Right cardiac atrium (tissue), 5 donors: ENCODE measurements around the gene CFAP61. TPM values are rescaled to one million over a fixed set of nuclear protein-coding genes. Genes with fewer than 3 reads are reported as not detected.
A peak's percentile ranks its signal among the peaks of the same experiment; 100 is the strongest.

Source experiments
- ATAC-seq, 2 donors: fragments of 200-7000 bp; cut with Tn5 transposase; one replicate each; pipeline versions ENCODE4 v1.8.0 to v1.9.1; 2020; ENCODE audit warnings: moderate library complexity in 2 of 2, mild to moderate bottlenecking in 1 of 2
- DNase-seq, 3 donors: peaks; one replicate each; pipeline ENCODE4 v3.0.0-alpha.2; 2020
- H3K27ac ChIP-seq: one replicate; pipeline ENCODE4 v1.5.1; 2013; ENCODE audit warnings: mild to moderate bottlenecking, low read length, control low read depth, moderate library complexity
- H3K27me3 ChIP-seq: one replicate; pipeline ENCODE4 v1.6.1; 2013; ENCODE audit not compliant: control insufficient read depth, insufficient read depth
- H3K4me1 ChIP-seq: one replicate; pipeline ENCODE4 v1.6.1; 2013; ENCODE audit warnings: low read length; ENCODE audit not compliant: control insufficient read depth, insufficient read depth
- H3K4me3 ChIP-seq: one replicate; pipeline ENCODE4 v1.5.1; 2013; ENCODE audit warnings: low read length, control low read depth
- H3K9me3 ChIP-seq: one replicate; pipeline ENCODE4 v1.6.1; 2013; ENCODE audit warnings: low read length; ENCODE audit not compliant: control insufficient read depth
- WGBS: extraction: QIAGEN DNeasy Blood & Tissue Kit; methylation state at CpG from one replicate; pipeline ENCODE4 v1.1.7; 2013; 5-methylcytosine and 5-hydroxymethylcytosine counted together
- intact Hi-C, 4 donors: fragments of 100-400 bp; cut with DNase I; formaldehyde crosslinking; loops; one replicate each; pipeline versions ENCODE4 v1.11.0 to v1.14.0; 2022 to 2023
- polyA plus RNA-seq: library from polyadenylated mRNA; stranded (reverse); fragments of 200-250 nt; gene quantifications from one replicate; pipeline ENCODE4 v1.2.3, GENCODE V29; 2013
- total RNA-seq, 4 donors: library from RNA; stranded (reverse); fragmentation: NEBNext Ultra II Directional; extraction: Animal tissue kit (Norgen Biotek cat#: 25700); gene quantifications; one replicate each; pipeline ENCODE4 v1.2.1, GENCODE V29; 2021
- donor health status: healthy with polysubstance abuse.
- donor health status: DM: no; HTN: yes; CAD: no.
- donor health status: DM: no; HTN: no; CAD: no.
- donor health status: DM: no; HTN: yes; CAD: no; lungs with severe emphysema.
- donor health status: DM: yes; HTN: yes; CAD: no.

CFAP61 gene
- total and polyA plus RNA-seq, 5 donors: 0.11 to 2.4 (median 0.74) TPM; not detected in 1

DNA sequence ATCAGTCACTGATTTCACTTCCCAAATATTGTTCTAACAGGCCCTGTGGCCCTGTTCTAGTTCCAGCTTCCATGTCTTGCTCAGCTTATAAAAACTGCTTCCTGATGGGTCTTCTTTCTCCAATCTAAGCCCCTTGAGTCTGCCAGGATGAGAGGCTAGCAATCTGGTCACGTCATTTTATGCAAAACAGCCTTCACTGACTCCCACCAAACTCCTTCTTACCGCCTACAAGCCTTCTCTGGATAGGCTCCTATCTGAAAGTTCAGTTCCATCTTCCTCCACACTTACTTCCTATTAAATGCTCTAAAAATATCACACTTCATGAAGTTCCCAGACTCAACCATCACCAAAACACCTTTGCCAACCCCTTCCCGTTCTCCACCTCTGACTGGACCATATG lies 15.6 kb upstream of the CFAP61 start:
- H3K27me3 ChIP-seq: no peaks in the 10 kb centered on the region
- ATAC-seq (no peak), DNase-seq (no peak)
- no peaks in the 10 kb centered on the region for H3K4me1 ChIP-seq
- H3K4me3 ChIP-seq: no peak overlapping the region
- no peak overlapping the region for H3K27ac ChIP-seq
- H3K9me3 ChIP-seq: no peaks in the 10 kb centered on the region
- 80% methylated on average over 3 of the region's 3 CpGs for WGBS
- intact Hi-C loops: no loop called here

DNA sequence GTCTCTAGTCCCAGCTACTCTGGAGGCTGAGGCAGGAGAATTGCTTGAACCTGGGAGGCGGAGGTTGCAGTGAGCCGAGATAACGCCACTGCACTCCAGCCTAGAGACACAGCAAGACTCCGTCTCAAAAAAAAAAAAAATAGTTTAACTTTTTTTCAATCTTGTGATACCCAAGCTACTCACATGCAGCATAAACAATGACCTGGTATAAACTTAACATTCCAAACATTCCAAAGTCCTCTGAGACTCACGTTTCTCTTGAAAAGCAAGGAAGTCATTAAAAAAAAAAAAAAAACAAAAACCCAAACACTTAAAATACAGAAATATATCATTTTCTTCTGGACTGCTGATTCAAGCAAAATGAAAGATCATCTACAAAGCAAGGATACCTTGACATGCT lies 14.4 kb upstream of the CFAP61 start:
- Histone ChIP-seq H3K9me3 (no peaks in the 10 kb centered on the region), H3K4me3 (no peak overlapping the region), H3K27me3 (no peaks in the 10 kb centered on the region), H3K4me1 (no peaks in the 10 kb centered on the region), H3K27ac (no peak overlapping the region)
- WGBS: 66% methylated on average over 5 of the region's 5 CpGs
- no peak for DNase-seq
- intact Hi-C loops: no loop called here
- ATAC-seq: no peak

DNA sequence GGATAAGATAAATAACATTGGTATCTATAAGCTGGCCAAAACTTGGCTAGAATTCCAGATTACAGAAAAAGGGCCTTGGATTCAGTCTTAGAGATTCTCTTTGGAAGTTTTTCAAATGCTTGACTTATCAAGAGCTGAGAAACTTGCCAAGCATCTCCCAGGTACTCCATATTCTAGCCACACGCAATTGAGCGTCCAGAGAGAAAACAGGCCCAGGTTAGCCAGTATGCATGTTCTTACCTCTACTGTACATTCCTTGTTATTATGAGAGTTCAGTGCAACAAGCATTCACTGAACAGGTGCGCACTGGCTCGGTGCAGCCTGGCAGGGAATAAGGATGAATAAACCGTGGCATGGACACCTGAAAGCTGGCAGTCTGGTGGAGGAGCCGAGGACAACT lies 13.7 kb upstream of the CFAP61 start:
- WGBS: 91% methylated on average over 6 of the region's 6 CpGs
- Histone ChIP-seq H3K4me3 (no peak overlapping the region), H3K4me1 (no peaks in the 10 kb centered on the region), H3K27me3 (no peaks in the 10 kb centered on the region), H3K9me3 (no peaks in the 10 kb centered on the region), H3K27ac (no peak overlapping the region)
- intact Hi-C loops: no loop called here
- DNase-seq: no peak
- ATAC-seq: no peak

DNA sequence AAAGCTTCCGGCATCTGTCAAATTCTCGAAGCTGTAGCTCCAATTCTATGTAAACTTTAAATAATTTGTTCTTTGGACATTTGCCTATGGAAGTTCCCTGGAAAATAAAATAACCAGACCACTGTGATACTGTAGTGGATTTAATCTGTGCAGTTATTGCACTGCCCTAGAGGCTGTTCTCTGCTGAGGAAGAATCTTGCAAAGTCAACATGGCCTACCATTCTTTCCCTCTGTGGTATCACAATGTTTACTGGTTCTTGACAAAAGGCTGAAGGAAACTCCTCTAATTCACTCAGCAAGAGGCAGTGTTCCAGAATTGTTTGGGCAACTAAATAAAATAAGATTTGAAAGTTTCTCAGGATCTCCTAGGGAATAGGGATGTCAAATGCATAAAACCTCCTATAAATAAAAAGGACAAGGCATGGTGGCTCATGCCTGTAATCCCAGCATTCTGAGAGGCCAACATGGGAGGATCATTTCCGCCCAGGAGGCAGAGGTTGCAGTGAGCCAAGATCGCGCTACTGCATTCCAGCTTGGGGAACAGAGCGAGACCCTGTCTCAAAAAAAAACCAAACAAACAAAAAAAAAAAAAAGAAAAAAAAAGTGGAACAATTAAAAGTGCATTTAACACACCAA lies 12.5 kb upstream of the CFAP61 start:
- DNase-seq (no peak), ATAC-seq (no peak)
- Histone ChIP-seq H3K4me3 (no peak overlapping the region), H3K27me3 (no peaks in the 10 kb centered on the region), H3K27ac (no peak overlapping the region), H3K4me1 (no peaks in the 10 kb centered on the region), H3K9me3 (no peaks in the 10 kb centered on the region)
- intact Hi-C loops: no loop called here
- WGBS: 94% methylated on average over 6 of the region's 6 CpGs

DNA sequence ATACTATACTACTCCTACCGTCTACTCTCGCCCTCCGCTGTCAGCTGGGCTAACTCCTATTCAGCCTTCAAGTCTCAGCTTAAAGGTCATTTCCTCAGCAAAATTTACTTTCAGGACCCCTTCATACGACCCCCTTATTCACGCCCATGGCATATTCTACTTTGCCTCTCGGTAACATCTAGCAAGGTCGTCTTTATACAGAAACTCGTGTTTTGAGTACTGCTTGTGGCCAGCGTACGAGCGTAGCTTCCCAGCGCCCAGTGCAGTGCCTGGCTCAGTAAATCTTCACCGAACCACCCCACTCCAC lies 612 bp upstream of the CFAP61 start:
- intact Hi-C loops: no loop called here
- DNase-seq: no peak
- Histone ChIP-seq H3K4me1 (no peaks in the 10 kb centered on the region), H3K9me3 (no peaks in the 10 kb centered on the region), H3K4me3 (peak overlapping the region; percentile 88), H3K27ac (peak overlapping the region; percentile 73), H3K27me3 (no peaks in the 10 kb centered on the region)
- WGBS: 2% methylated on average over 13 of the region's 13 CpGs
- no peak for ATAC-seq

DNA sequence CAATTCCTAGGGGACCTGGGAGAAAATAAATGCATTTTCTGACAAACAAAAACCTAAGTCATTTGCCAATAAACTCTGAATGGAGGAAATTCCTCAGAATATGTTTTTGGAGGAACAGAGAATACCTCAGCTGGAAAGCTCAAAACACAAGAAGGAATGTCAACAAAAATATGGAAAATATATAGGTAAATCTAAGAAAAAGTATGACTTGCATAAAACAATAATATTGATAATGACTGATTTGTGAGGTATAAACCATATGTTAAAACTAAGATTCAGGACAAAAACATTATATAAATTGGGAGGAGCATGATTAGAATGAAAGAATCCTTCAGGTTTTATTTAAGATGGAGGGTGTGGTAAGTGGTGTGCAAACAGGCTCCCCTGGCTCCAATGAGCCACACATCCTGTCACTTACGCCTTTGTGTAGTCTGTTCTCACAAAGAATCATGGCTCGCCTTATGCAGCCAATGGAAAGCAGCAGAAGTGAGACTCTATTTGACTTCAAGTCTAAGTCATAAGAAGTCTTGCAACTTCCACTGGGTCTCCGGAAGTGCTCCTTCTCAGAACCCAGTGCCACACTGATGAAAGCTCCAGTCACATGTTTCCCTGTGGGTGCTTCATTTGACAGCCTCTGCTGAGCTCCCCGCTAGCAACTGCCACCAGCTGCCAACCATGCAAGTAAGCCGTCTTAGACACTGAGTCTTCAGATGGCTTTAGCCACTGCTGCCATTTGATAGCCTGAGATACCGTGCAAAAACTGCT lies 8.1 kb downstream of the CFAP61 start:
- no peak overlapping the region for H3K4me3 ChIP-seq
- DNase-seq: no peak
- no peaks in the 10 kb centered on the region for H3K27me3 ChIP-seq
- H3K9me3 ChIP-seq: no peaks in the 10 kb centered on the region
- whole genome bisulfite sequencing: 80% methylated on average over 6 of the region's 6 CpGs
- no peaks in the 10 kb centered on the region for H3K4me1 ChIP-seq
- ATAC-seq: no peak
- no peak overlapping the region for H3K27ac ChIP-seq
- intact Hi-C loops: no loop called here

DNA sequence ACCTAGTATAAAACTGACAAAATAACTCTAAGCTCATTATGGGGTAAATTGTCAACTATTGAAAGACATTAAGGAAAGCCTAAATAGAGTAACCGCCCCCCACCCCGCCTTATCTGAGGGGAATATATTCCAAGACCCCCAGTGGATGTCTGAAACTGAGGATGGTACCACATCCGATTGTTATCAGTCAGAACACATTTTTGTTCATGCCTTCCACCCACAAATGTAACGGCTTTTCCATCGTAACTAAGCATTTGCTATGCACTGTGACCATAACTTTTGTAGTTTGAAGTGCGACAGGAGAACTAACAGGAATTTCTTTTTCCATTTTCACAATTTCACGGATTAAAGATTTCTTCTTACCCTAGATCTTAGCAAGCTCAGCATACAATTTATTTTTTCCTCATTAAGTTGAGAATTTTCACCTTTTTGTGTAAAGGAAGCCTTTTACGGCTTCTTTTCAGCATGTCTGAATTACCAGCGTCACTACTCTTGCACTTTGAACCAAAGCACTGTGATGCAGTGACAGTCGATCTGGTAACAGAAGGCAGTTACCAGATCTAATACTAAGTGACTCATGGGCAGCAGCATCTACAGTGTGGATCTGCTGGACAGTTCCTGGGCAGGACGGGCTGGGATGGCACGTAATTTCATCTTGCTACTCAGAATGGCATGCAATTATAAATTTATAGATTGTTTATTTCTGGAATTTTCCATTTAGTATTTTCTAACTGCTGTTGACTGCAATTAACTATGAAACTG lies 11.8 kb downstream of the CFAP61 start:
- 65% methylated on average over 12 of the region's 12 CpGs for WGBS
- no peak overlapping the region for H3K27ac ChIP-seq
- intact Hi-C loops: no loop called here
- no peaks in the 10 kb centered on the region for H3K4me1 ChIP-seq
- DNase-seq (no peak), ATAC-seq (no peak)
- H3K27me3 ChIP-seq: no peaks in the 10 kb centered on the region
- no peaks in the 10 kb centered on the region for H3K9me3 ChIP-seq
- H3K4me3 ChIP-seq: no peak overlapping the region

DNA sequence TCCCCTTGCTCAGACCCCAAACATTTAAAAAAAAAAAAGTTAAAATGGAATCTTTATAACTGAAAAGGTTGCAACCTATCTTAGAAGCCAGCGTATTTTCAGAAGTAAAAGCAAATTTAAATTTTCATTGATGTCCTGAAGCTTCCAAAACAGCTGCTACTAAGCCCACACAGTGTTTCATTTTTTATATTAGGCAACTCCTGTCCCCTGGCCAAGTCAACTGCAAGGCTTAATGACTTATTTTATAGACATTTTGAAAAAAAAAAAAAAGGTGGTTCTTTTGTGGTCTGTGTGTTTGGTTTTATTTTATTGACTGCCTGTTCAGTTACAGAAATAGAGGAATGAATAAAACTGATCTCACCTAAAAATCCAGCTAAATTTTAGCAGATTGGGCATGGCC lies 13.0 kb downstream of the CFAP61 start:
- intact Hi-C loops: no loop called here
- 94% methylated on average over 1 of the region's 1 CpG for WGBS

DNA sequence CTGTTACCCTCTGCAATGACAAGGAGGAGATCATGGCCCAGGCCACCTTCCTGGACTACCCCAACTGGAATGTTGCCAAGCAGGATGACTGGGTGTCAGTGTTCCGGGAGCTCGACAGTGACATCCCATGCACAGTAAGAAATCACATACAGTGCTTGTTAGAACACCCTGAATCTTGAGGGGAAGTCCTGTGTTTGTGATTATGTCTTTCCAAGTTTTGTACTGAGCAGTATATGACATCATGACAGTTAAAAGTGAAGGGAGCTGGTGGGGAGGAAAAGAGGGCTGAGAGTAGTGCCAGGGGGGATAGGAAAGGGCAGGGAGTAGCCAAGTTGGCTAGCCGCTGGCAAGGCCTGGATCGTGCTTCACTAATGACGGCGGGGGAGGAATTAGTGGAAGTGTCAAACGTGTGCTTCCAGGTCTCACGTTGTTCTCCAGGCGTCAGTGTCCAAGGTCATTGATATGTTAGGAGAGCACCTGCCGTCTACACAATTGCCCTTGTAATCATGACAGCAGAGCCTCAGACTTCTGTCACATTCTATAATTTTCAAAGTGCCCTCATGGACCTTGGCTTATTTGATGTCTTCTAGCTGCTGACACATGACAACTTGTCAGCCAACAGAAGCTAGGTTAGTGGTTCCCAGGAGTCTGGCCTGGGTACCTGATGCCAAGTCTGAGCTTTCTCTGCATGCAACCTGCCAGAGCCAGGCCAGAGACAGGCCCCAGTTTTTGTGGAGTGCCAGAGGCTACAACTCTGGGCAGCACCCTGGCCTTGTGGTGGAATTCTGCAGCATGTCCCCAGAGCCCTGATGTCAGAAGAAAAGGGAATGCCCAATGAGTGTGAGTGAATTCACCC lies 18.8 kb downstream of the CFAP61 start:
- WGBS: 37% methylated on average over 10 of the region's 10 CpGs
- Histone ChIP-seq H3K27ac (peak overlapping the region; percentile 48), H3K9me3 (no peaks in the 10 kb centered on the region), H3K27me3 (no peaks in the 10 kb centered on the region), H3K4me1 (no peaks in the 10 kb centered on the region), H3K4me3 (no peak overlapping the region)
- ATAC-seq: peak; percentile 22 to 31
- DNase-seq: peak in 1 of 3 donors; percentile 36
- intact Hi-C loops: no loop called here

More for the DNA sequence above, 13.0 kb downstream of the CFAP61 start:
- DNase-seq (no peak), ATAC-seq (no peak)
- Histone ChIP-seq H3K27me3 (no peaks in the 10 kb centered on the region), H3K4me1 (no peaks in the 10 kb centered on the region), H3K4me3 (no peak overlapping the region), H3K27ac (no peak overlapping the region), H3K9me3 (no peaks in the 10 kb centered on the region)

DNA sequence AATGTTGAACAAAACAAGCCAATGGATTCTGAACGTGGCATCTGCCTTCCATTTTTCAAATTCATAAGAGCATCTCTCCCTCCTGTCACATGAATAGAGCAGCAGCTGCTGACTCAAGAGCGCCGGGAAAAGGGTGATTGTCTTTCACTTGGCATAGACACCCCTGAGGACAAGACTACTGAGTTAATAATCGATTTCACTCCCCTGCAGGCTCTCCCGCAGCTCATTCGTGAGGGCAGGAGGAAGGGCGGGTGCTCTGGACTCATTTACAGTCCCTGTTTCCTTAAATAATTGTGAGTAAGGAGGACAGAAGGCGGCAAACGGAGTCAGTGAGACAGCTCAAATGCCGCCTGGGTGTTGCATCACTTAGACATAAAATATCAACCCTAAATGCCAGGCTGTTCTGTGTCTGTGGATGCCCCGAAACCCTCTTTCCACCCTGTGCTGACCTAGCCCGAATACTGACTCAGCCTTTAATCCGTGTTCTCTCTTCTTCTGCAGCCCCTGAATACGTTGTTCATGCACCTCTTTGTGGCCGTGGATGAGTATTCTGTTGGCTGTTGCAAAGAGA lies 21.6 kb downstream of the CFAP61 start:
- ATAC-seq (no peak), DNase-seq (no peak)
- Histone ChIP-seq H3K4me3 (no peak overlapping the region), H3K4me1 (no peaks in the 10 kb centered on the region), H3K27ac (no peak overlapping the region), H3K27me3 (no peaks in the 10 kb centered on the region), H3K9me3 (no peaks in the 10 kb centered on the region)
- intact Hi-C loops: no loop called here
- WGBS: 63% methylated on average over 15 of the region's 15 CpGs
